ENCODE measurements around the gene GPX5.

- TF ChIP-seq CTCF (IDR thresholded peaks at IDR 0.05; ENCODE audit: poor library complexity, severe bottlenecking) (no peak), EP300 (conservative IDR thresholded peaks at IDR 0.05; ENCODE audit: poor library complexity, severe bottlenecking) (no peak), RAD21 (conservative IDR thresholded peaks at IDR 0.05) (no peak)
Observed at GRCh38 chr6:28563430-28564095, 37.9 kb downstream of the GPX5 start.

All from neural cell (in vitro differentiated cells).